ENCODE results near the gene ELK3. TPM values are rescaled to one million over a fixed set of nuclear protein-coding genes. Genes with fewer than 3 reads are reported as not detected.

The ELK3 gene
- polyA plus RNA-seq, 1 donor: 21.0 TPM

DNA sequence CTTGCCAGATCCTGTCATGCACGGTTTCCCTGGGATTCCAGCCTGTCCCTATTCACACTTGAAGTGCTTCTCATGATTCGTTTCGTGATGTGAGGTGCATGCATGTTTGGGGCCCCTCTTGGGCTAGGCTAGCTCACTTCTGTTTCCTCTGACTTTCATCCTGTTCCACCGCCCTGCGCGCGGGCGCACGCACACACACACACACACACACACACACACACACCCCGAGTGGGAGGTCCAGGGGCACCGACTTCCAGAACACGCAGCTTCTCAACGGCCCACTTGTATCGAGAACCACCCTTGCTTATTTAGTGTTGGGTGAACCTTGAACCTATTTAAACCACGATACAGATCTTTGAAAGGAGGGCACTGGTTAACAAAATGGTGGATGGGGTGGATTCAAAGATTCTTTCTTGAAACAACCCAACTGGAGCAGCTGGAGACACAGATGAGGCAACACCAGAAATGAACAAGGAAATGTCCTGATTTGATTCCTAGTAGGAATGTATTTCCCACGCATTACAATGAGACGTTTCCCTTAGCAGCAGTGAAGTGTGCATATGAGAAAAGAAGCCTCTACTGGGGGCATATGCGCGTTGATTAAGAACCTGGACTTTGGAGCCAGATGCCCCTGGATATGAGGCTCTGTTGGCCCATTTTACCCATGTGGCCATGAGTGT is 16.3 kb downstream of the ELK3 start:
- no peaks in the 10 kb centered on the region for H3K4me1 ChIP-seq (ENCODE audit: control insufficient read depth, insufficient read depth, low read length)
- H3K27ac ChIP-seq (ENCODE audit: low read length): no peak overlapping the region
- H3K4me3 ChIP-seq (ENCODE audit: low read length): no peak overlapping the region
- no peaks in the 10 kb centered on the region for H3K36me3 ChIP-seq (ENCODE audit: control insufficient read depth, insufficient read depth, low read length)
- no peaks in the 10 kb centered on the region for H3K9me3 ChIP-seq (ENCODE audit: control insufficient read depth, low read depth, low read length)
- no peaks in the 10 kb centered on the region for H3K27me3 ChIP-seq (ENCODE audit: control insufficient read depth, insufficient read depth, low read length)
- no peak for DNase-seq
- no CpG with 5 or more reads among the region's 19 CpGs for WGBS (ENCODE audit: insufficient coverage, low lambda C conversion rate)

- Histone ChIP-seq H3K36me3 (ENCODE audit: control insufficient read depth, insufficient read depth, low read length) (no peaks in the 10 kb centered on the region), H3K4me1 (ENCODE audit: control insufficient read depth, insufficient read depth, low read length) (no peaks in the 10 kb centered on the region), H3K4me3 (ENCODE audit: low read length) (no peak overlapping the region), H3K9me3 (ENCODE audit: control insufficient read depth, low read depth, low read length) (no peaks in the 10 kb centered on the region), H3K27me3 (ENCODE audit: control insufficient read depth, insufficient read depth, low read length) (no peaks in the 10 kb centered on the region), H3K27ac (ENCODE audit: low read length) (no peak overlapping the region)
- DNase-seq: no peak
- 94% methylated on average over 3 of the region's 3 CpGs for WGBS (ENCODE audit: insufficient coverage, low lambda C conversion rate)
Measured at GRCh38 chr12:96211988-96212387, 17.8 kb downstream of the ELK3 start.

- no CpG with 5 or more reads among the region's 10 CpGs for WGBS (ENCODE audit: insufficient coverage, low lambda C conversion rate)
- H3K9me3 ChIP-seq (ENCODE audit: control insufficient read depth, low read depth, low read length): no peaks in the 10 kb centered on the region
- no peak overlapping the region for H3K27ac ChIP-seq (ENCODE audit: low read length)
- no peak for DNase-seq
- H3K36me3 ChIP-seq (ENCODE audit: control insufficient read depth, insufficient read depth, low read length): no peaks in the 10 kb centered on the region
- H3K27me3 ChIP-seq (ENCODE audit: control insufficient read depth, insufficient read depth, low read length): no peaks in the 10 kb centered on the region
- H3K4me1 ChIP-seq (ENCODE audit: control insufficient read depth, insufficient read depth, low read length): no peaks in the 10 kb centered on the region
- H3K4me3 ChIP-seq (ENCODE audit: low read length): no peak overlapping the region
Measured at GRCh38 chr12:96212456-96213375, 18.5 kb downstream of the ELK3 start.

- Histone ChIP-seq H3K4me3 (ENCODE audit: low read length) (no peak overlapping the region), H3K9me3 (ENCODE audit: control insufficient read depth, low read depth, low read length) (no peaks in the 10 kb centered on the region), H3K27me3 (ENCODE audit: control insufficient read depth, insufficient read depth, low read length) (no peaks in the 10 kb centered on the region), H3K4me1 (ENCODE audit: control insufficient read depth, insufficient read depth, low read length) (no peaks in the 10 kb centered on the region), H3K36me3 (ENCODE audit: control insufficient read depth, insufficient read depth, low read length) (no peaks in the 10 kb centered on the region), H3K27ac (ENCODE audit: low read length) (no peak overlapping the region)
- no peak for DNase-seq
- WGBS (ENCODE audit: insufficient coverage, low lambda C conversion rate): no CpG with 5 or more reads among the region's 7 CpGs
Measured at GRCh38 chr12:96213869-96214268, 19.7 kb downstream of the ELK3 start.

- Histone ChIP-seq H3K4me3 (ENCODE audit: low read length) (no peak overlapping the region), H3K36me3 (ENCODE audit: control insufficient read depth, insufficient read depth, low read length) (no peaks in the 10 kb centered on the region), H3K4me1 (ENCODE audit: control insufficient read depth, insufficient read depth, low read length) (no peaks in the 10 kb centered on the region), H3K9me3 (ENCODE audit: control insufficient read depth, low read depth, low read length) (no peaks in the 10 kb centered on the region), H3K27me3 (ENCODE audit: control insufficient read depth, insufficient read depth, low read length) (no peaks in the 10 kb centered on the region), H3K27ac (ENCODE audit: low read length) (no peak overlapping the region)
- no CpG with 5 or more reads among the region's 8 CpGs for WGBS (ENCODE audit: insufficient coverage, low lambda C conversion rate)
- no peak for DNase-seq
Measured at GRCh38 chr12:96215919-96216273, 21.7 kb downstream of the ELK3 start.

DNA sequence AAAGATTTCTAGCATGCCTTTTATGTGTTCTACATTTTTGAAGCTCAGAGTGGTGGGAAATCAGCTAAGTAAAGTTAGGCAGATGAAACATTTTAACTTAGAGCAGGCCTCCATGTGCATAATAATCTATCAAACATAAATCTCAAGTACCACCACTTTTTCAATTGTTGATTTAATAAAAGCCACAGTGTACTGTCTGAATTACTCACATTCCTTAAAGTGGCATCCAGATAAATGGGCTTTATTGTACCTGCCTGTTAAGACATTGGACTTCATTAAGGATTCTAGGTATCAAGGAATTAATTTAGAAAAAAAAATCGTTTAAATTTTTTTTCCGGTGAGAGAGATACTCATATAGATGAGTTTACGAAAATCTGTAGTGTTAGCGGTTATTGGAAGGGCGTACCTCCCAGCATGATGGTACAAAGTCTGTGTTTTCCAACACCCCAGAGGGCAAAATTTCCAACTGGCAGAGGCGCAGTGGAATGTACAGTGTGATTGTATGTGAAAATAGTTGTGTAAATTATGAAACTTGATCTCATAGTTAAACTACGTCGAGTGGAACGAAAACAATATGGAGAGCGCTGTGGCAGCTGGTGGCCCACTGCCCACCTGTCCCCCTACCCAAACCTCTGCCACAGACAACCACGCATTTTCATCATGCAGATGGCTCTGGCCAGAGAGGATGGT is 25.0 kb downstream of the ELK3 start:
- H3K27ac ChIP-seq (ENCODE audit: low read length): no peak overlapping the region
- peaks cover 6% of the 10 kb centered on the region for H3K4me1 ChIP-seq (ENCODE audit: control insufficient read depth, insufficient read depth, low read length)
- H3K36me3 ChIP-seq (ENCODE audit: control insufficient read depth, insufficient read depth, low read length): no peaks in the 10 kb centered on the region
- H3K27me3 ChIP-seq (ENCODE audit: control insufficient read depth, insufficient read depth, low read length): no peaks in the 10 kb centered on the region
- no peak for DNase-seq
- no peaks in the 10 kb centered on the region for H3K9me3 ChIP-seq (ENCODE audit: control insufficient read depth, low read depth, low read length)
- 90% methylated on average over 5 of the region's 11 CpGs for WGBS (ENCODE audit: insufficient coverage, low lambda C conversion rate)
- H3K4me3 ChIP-seq (ENCODE audit: low read length): no peak overlapping the region

DNA sequence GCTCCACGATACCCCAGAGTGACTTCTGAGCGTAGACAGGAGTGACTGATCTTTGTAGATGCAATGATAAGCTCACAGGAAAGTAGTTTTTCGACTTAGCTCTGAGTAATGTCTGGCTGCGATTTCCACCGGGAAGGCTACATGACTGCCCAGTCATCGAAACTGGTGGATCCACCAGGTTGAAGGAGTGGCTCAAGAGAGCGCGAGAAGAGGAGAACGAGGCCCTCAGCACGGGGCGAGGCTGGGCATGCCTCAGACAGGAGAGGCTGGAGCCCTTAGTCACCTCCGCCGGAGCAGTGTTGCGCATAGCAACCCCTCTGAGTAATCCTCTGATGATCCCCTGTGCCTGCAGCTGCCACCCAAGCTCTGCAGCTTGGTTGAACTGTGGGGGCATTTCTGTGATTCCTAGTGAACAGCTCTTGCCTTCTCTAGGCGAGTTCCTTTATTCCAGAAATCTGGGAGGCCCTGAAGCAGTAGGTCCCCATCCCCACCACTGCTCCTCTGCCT is 25.6 kb downstream of the ELK3 start:
- no peaks in the 10 kb centered on the region for H3K9me3 ChIP-seq (ENCODE audit: control insufficient read depth, low read depth, low read length)
- H3K27ac ChIP-seq (ENCODE audit: low read length): no peak overlapping the region
- H3K4me1 ChIP-seq (ENCODE audit: control insufficient read depth, insufficient read depth, low read length): peaks cover 6% of the 10 kb centered on the region
- H3K36me3 ChIP-seq (ENCODE audit: control insufficient read depth, insufficient read depth, low read length): no peaks in the 10 kb centered on the region
- no peaks in the 10 kb centered on the region for H3K27me3 ChIP-seq (ENCODE audit: control insufficient read depth, insufficient read depth, low read length)
- H3K4me3 ChIP-seq (ENCODE audit: low read length): no peak overlapping the region
- DNase-seq: no peak
- WGBS (ENCODE audit: insufficient coverage, low lambda C conversion rate): no CpG with 5 or more reads among the region's 15 CpGs

DNA sequence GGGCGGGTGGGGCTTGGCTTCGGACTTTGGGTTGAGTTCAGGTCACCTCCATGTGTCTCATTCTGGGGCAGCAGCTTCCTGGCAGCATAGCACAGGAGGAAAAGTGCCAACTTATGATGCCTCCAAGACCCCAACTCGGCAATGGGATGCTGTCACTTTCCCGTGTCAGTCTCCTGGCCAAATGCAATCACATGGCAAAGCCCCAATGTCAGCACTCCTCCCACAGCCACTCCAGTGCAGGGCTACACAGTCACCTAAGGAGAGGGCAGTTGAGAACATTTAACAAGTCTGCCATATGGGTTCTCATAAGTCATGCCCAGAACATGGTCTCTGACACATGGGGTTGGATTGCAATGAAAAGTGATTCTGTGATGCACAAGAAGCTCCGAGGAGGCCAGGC is 26.7 kb downstream of the ELK3 start:
- H3K27ac ChIP-seq (ENCODE audit: low read length): no peak overlapping the region
- H3K9me3 ChIP-seq (ENCODE audit: control insufficient read depth, low read depth, low read length): no peaks in the 10 kb centered on the region
- H3K27me3 ChIP-seq (ENCODE audit: control insufficient read depth, insufficient read depth, low read length): no peaks in the 10 kb centered on the region
- no CpG with 5 or more reads among the region's 5 CpGs for WGBS (ENCODE audit: insufficient coverage, low lambda C conversion rate)
- H3K36me3 ChIP-seq (ENCODE audit: control insufficient read depth, insufficient read depth, low read length): no peaks in the 10 kb centered on the region
- no peak for DNase-seq
- H3K4me1 ChIP-seq (ENCODE audit: control insufficient read depth, insufficient read depth, low read length): peaks cover 11% of the 10 kb centered on the region
- H3K4me3 ChIP-seq (ENCODE audit: low read length): no peak overlapping the region

- DNase-seq: no peak
- Histone ChIP-seq H3K9me3 (ENCODE audit: control insufficient read depth, low read depth, low read length) (no peaks in the 10 kb centered on the region), H3K36me3 (ENCODE audit: control insufficient read depth, insufficient read depth, low read length) (no peaks in the 10 kb centered on the region), H3K4me1 (ENCODE audit: control insufficient read depth, insufficient read depth, low read length) (peaks cover 13% of the 10 kb centered on the region), H3K27ac (ENCODE audit: low read length) (no peak overlapping the region), H3K27me3 (ENCODE audit: control insufficient read depth, insufficient read depth, low read length) (no peaks in the 10 kb centered on the region), H3K4me3 (ENCODE audit: low read length) (no peak overlapping the region)
- no CpG with 5 or more reads among the region's 6 CpGs for WGBS (ENCODE audit: insufficient coverage, low lambda C conversion rate)
Measured at GRCh38 chr12:96221391-96221790, 27.2 kb downstream of the ELK3 start.

GRCh38 chr12:96223411-96224218 is 29.4 kb downstream of the ELK3 start:
- no peak for DNase-seq
- no peaks in the 10 kb centered on the region for H3K9me3 ChIP-seq (ENCODE audit: control insufficient read depth, low read depth, low read length)

More at GRCh38 chr12:96223411-96224218, 29.4 kb downstream of the ELK3 start:
- Histone ChIP-seq H3K27me3 (ENCODE audit: control insufficient read depth, insufficient read depth, low read length) (no peaks in the 10 kb centered on the region), H3K4me1 (ENCODE audit: control insufficient read depth, insufficient read depth, low read length) (peaks cover 13% of the 10 kb centered on the region), H3K27ac (ENCODE audit: low read length) (no peak overlapping the region), H3K36me3 (ENCODE audit: control insufficient read depth, insufficient read depth, low read length) (peaks cover 2% of the 10 kb centered on the region), H3K4me3 (ENCODE audit: low read length) (no peak overlapping the region)
- WGBS (ENCODE audit: insufficient coverage, low lambda C conversion rate): 80% methylated on average over 1 of the region's 16 CpGs

Measured in large intestine (tissue), 3 donors.